Measurements from ENCODE around the gene ST6GALNAC1.

The ST6GALNAC1 gene

GRCh38 chr17:76643553-76644148 is at the start of gene ST6GALNAC1:
Gene ST6GALNAC1, minus strand, starts transcription at chr17:76643757. Its CDS starts 119 bp downstream, at chr17:76643638.
- peak; percentile 7 for DNase-seq

- no peak for DNase-seq
Measured at GRCh38 chr17:76691379-76692191, 48.0 kb upstream of the ST6GALNAC1 start.

GRCh38 chr17:76690596-76691280 is 47.2 kb upstream of the ST6GALNAC1 start:
- DNase-seq: no peak

GRCh38 chr17:76689859-76690258 is 46.3 kb upstream of the ST6GALNAC1 start:
- DNase-seq: no peak

GRCh38 chr17:76688165-76688622 is 44.6 kb upstream of the ST6GALNAC1 start:
- no peak for DNase-seq

- DNase-seq: no peak
Measured at GRCh38 chr17:76687298-76688164, 44.0 kb upstream of the ST6GALNAC1 start.

- no peak for DNase-seq
Measured at GRCh38 chr17:76686538-76687297, 43.2 kb upstream of the ST6GALNAC1 start.

- no peak for DNase-seq
Measured at GRCh38 chr17:76685846-76686245, 42.3 kb upstream of the ST6GALNAC1 start.

GRCh38 chr17:76685366-76685765 is 41.8 kb upstream of the ST6GALNAC1 start:
- DNase-seq: no peak

GRCh38 chr17:76684756-76685155 is 41.2 kb upstream of the ST6GALNAC1 start:
- no peak for DNase-seq

GRCh38 chr17:76683921-76684745 is 40.6 kb upstream of the ST6GALNAC1 start:
- DNase-seq: no peak

GRCh38 chr17:76683011-76683755 is 39.6 kb upstream of the ST6GALNAC1 start:
- no peak for DNase-seq

- DNase-seq: no peak
Measured at GRCh38 chr17:76682296-76682695, 38.7 kb upstream of the ST6GALNAC1 start.

- peak; percentile 62 for DNase-seq
Measured at GRCh38 chr17:76681222-76682137, 37.9 kb upstream of the ST6GALNAC1 start.

GRCh38 chr17:76679239-76679638 is 35.7 kb upstream of the ST6GALNAC1 start:
- no peak for DNase-seq

GRCh38 chr17:76678330-76678729 is 34.8 kb upstream of the ST6GALNAC1 start:
- peak; percentile 5 for DNase-seq

- DNase-seq: no peak
Measured at GRCh38 chr17:76677406-76677805, 33.8 kb upstream of the ST6GALNAC1 start.

- no peak for DNase-seq
Measured at GRCh38 chr17:76676629-76677028, 33.1 kb upstream of the ST6GALNAC1 start.

- no peak for DNase-seq
Measured at GRCh38 chr17:76675648-76676047, 32.1 kb upstream of the ST6GALNAC1 start.

Data from stimulated activated CD4-positive, alpha-beta T cell treated with anti-CD3 and anti-CD28 coated beads, Interleukin-1b, Interleukin-23, amount 100 ng/mL, for 48 hours (primary cell).